GM12878 (cell line): ENCODE results near the gene AHCYL2. TPM values are rescaled to one million over a fixed set of nuclear protein-coding genes. Genes with fewer than 3 reads are reported as not detected.

Source experiments
- ATAC-seq: fragments of 200-7000 bp; cut with Tn5 transposase; 3 replicates; pipeline ENCODE4 v1.9.1; 2020; ENCODE audit warnings: mild to moderate bottlenecking, moderate library complexity
- BruUV-seq: library from RNA; stranded (reverse); fragments of 400-500 nt; replicated peaks from 2 replicates; lab custom pipeline; 2021; lab: Mats Ljungman, UMichigan
- CTCF ChIA-PET: fragments of 300-600 bp; sonication (Branson Sonifier 250); formaldehyde crosslinking; extraction: SDS; loops from one replicate; lab custom pipeline; 2021; ENCODE audit warnings: inconsistent platforms; lab: Yijun Ruan, JAX
- POLR2A ChIA-PET: fragments of 350-600 bp; formaldehyde crosslinking; extraction: SDS; loops from one replicate; lab custom pipeline; 2021; ENCODE audit warnings: inconsistent platforms; lab: Charles Lee
- RAD21 ChIA-PET: fragments of 300-600 bp; sonication (Branson Sonifier 250); formaldehyde crosslinking; loops from one replicate; lab custom pipeline; 2023; ENCODE audit warnings: antibody characterized with exemption; ENCODE audit not compliant: unreplicated experiment; lab: Charles Lee
- SMC1A ChIA-PET: fragments of 300-600 bp; sonication (Branson Sonifier 250); formaldehyde crosslinking; loops from one replicate; lab custom pipeline; 2023; ENCODE audit not compliant: unreplicated experiment, uncharacterized antibody; lab: Charles Lee
- DNase-seq: peaks from one replicate; pipeline ENCODE4 v3.0.0-alpha.2; 2011; ENCODE audit warnings: low read depth, low spot score
- FAIRE-seq: peaks from 3 replicates; lab custom pipeline; 2011; peaks lifted over from hg19 to GRCh38; lab: Jason Lieb, UNC
- H2AFZ ChIP-seq: 2 replicates; pipeline ENCODE4 v1.6.0; 2011; ENCODE audit warnings: low read depth, low read length, control low read depth; ENCODE audit not compliant: control insufficient read depth
- H3K27ac ChIP-seq: 2 replicates; pipeline ENCODE4 v1.5.1; 2011; ENCODE audit warnings: control low read depth; ENCODE audit not compliant: control insufficient read depth, insufficient read depth
- H3K27me3 ChIP-seq, 2 experiments: replicated peaks in 1 of 2; 2 replicates each; pipeline versions ENCODE4 v1.6.0 to v1.6.1; 2011; ENCODE audit warnings: low read length in 1 of 2; ENCODE audit not compliant: control insufficient read depth in 2 of 2, insufficient read depth in 2 of 2
- H3K36me3 ChIP-seq, 2 experiments: 2 replicates each; pipeline ENCODE4 v1.5.1; 2011; ENCODE audit warnings: low read length in 1 of 2; ENCODE audit not compliant: control insufficient read depth in 2 of 2, insufficient read depth in 2 of 2
- H3K4me1 ChIP-seq: 2 replicates; pipeline ENCODE4 v1.6.1; 2011; ENCODE audit warnings: mild to moderate bottlenecking, low read length, moderate library complexity, mixed read lengths; ENCODE audit not compliant: control insufficient read depth, insufficient read depth
- H3K4me2 ChIP-seq: 2 replicates; pipeline ENCODE4 v1.6.0; 2011; ENCODE audit warnings: control low read depth; ENCODE audit not compliant: control insufficient read depth, insufficient read depth
- H3K4me3 ChIP-seq: fragments of 200-600 bp; sonication (generic); 2 replicates; pipeline ENCODE4 v1.5.1; 2016
- H3K79me2 ChIP-seq: 2 replicates; pipeline ENCODE4 v1.6.0; 2011; ENCODE audit warnings: low read length; ENCODE audit not compliant: control insufficient read depth, insufficient read depth
- H3K9ac ChIP-seq: 2 replicates; pipeline ENCODE4 v1.8.0; 2011; ENCODE audit warnings: low read length, control low read depth, mixed read lengths; ENCODE audit not compliant: control insufficient read depth, insufficient read depth
- H3K9me3 ChIP-seq: replicated peaks from 3 replicates; pipeline ENCODE4 v1.5.1; 2011; ENCODE audit warnings: mild to moderate bottlenecking, low read length; ENCODE audit not compliant: control insufficient read depth, insufficient read depth
- H4K20me1 ChIP-seq: 2 replicates; pipeline ENCODE4 v1.6.0; 2011; ENCODE audit not compliant: control insufficient read depth, insufficient read depth
- ATF7 ChIP-seq: fragments of 450-650 bp; IDR thresholded peaks from 2 replicates; pipeline ENCODE4 v1.6.1; 2016; ENCODE audit warnings: low read depth, mild to moderate bottlenecking
- BCL3 ChIP-seq: IDR thresholded peaks from 2 replicates; pipeline ENCODE4 v1.6.1; 2011; ENCODE audit warnings: borderline replicate concordance, low read depth, mild to moderate bottlenecking, moderate library complexity, low read length; ENCODE audit not compliant: insufficient read depth, poor library complexity, severe bottlenecking
- EGR1 ChIP-seq, 2 experiments: IDR thresholded peaks; 1 replicate in 1 of 2; 2 replicates in 1 of 2; pipeline ENCODE4 v1.6.1; 2011 to 2012; ENCODE audit warnings: low read depth in 2 of 2, low read length in 2 of 2, borderline replicate concordance in 1 of 2, mild to moderate bottlenecking in 1 of 2, moderate library complexity in 1 of 2
- JUNB ChIP-seq: IDR thresholded peaks from 2 replicates; pipeline ENCODE4 v1.6.1; 2016; ENCODE audit warnings: antibody characterized with exemption, mild to moderate bottlenecking
- POU2F2 ChIP-seq: IDR thresholded peaks from 3 replicates; pipeline ENCODE4 v1.6.1; 2011; ENCODE audit warnings: low read depth, mild to moderate bottlenecking, low read length, borderline replicate concordance
- RAD51 ChIP-seq: fragments of 450-650 bp; IDR thresholded peaks from 2 replicates; pipeline ENCODE4 v1.6.1; 2016; ENCODE audit warnings: moderate library complexity, mild to moderate bottlenecking, inconsistent platforms
- SMAD1 ChIP-seq: fragments of 450-650 bp; IDR thresholded peaks from 2 replicates; pipeline ENCODE4 v1.6.1; 2018; ENCODE audit warnings: mild to moderate bottlenecking, low read depth; ENCODE audit not compliant: partially characterized antibody
- SUZ12 ChIP-seq: fragments of 200-600 bp; sonication (generic); IDR thresholded peaks from one replicate; pipeline ENCODE4 v1.6.1; 2018; ENCODE audit warnings: antibody characterized with exemption, mild to moderate bottlenecking; ENCODE audit not compliant: unreplicated experiment
- YY1 ChIP-seq: IDR thresholded peaks from 2 replicates; pipeline ENCODE4 v1.6.1; 2011; ENCODE audit warnings: low read depth, mild to moderate bottlenecking, low read length
- ZNF24 ChIP-seq: fragments of 450-650 bp; IDR thresholded peaks from 2 replicates; pipeline ENCODE4 v1.6.1; 2017; ENCODE audit warnings: antibody characterized with exemption, mild to moderate bottlenecking
- ZSCAN29 ChIP-seq: fragments of 450-650 bp; IDR thresholded peaks from 2 replicates; pipeline ENCODE4 v1.6.1; 2017; ENCODE audit warnings: mild to moderate bottlenecking, moderate library complexity
- WGBS: methylation state at CpG from one replicate; pipeline ENCODE4 v1.1.6; 2016; ENCODE audit warnings: low lambda C conversion rate; ENCODE audit not compliant: insufficient replicate concordance, insufficient coverage; ENCODE audit errors: missing lambda C conversion rate; 5-methylcytosine and 5-hydroxymethylcytosine counted together
- in situ Hi-C: fragments of 300-500 bp; cut with MboI; formaldehyde crosslinking; loops from 9 replicates; pipeline ENCODE4 v1.14.3; 2018; ENCODE audit warnings: mixed read lengths
- intact Hi-C: fragments of 100-400 bp; cut with micrococcal nuclease; formaldehyde crosslinking; loops from one replicate; pipeline ENCODE4 v1.14.2; 2022; ENCODE audit not compliant: unreplicated experiment
- polyA plus RNA-seq, 11 experiments: library from polyadenylated mRNA; depleted of rRNA in 4 of 11; unstranded in 6 of 11; stranded (reverse) in 5 of 11; fragments of >200 nt; fragmentation: Nextera tagmentation in 4 of 11; fragmentation: Illumina TruSeq in 1 of 11; extraction: Ambion mirVana in 4 of 11; extraction: Trizol in 1 of 11; gene quantifications; 1 replicate in 1 of 11; 2 replicates in 10 of 11; pipeline versions ENCODE4 v1.2.1 to v1.2.3, GENCODE V29; 2011 to 2016; ENCODE audit warnings: inconsistent platforms in 2 of 11, missing spikeins in 2 of 11, low read depth in 1 of 11
- total RNA-seq, 4 experiments: library from RNA; depleted of rRNA in 3 of 4; stranded (reverse); fragments of >200 nt in 3 of 4; fragmentation: Illumina TruSeq in 1 of 4; extraction: Trizol in 1 of 4; gene quantifications; 2 replicates each; pipeline versions ENCODE4 v1.2.1 to v1.2.3, GENCODE V29; 2013 to 2021
- TF ChIP-seq, protein P1 (sequence below): fragments of 450-650 bp; IDR thresholded peaks from 2 replicates; pipeline ENCODE4 v1.6.1; 2018; ENCODE audit warnings: mild to moderate bottlenecking, low read depth, moderate library complexity; ENCODE audit not compliant: partially characterized antibody
- TF ChIP-seq, protein P2 (sequence below): fragments of 450-650 bp; IDR thresholded peaks from 2 replicates; pipeline ENCODE4 v1.6.1; 2017; ENCODE audit warnings: antibody characterized with exemption, mild to moderate bottlenecking, moderate library complexity
- TF ChIP-seq, protein P3 (sequence below): IDR thresholded peaks from 2 replicates; pipeline ENCODE4 v1.6.1; 2011; ENCODE audit warnings: low read depth, mild to moderate bottlenecking, low read length, moderate library complexity, borderline replicate concordance; ENCODE audit errors: extremely low read depth

Gene AHCYL2
- total and polyA plus RNA-seq, 10 of the 15 experiments (the other 5 are each of a cell fraction or from before 2014, with no cell fraction given): 1.7 to 29.1 (median 5.4) TPM

GRCh38 chr7:129307592-129307991 is 82.8 kb downstream of the AHCYL2 start:
- Histone ChIP-seq H3K27me3 (no peaks in the 10 kb centered on the region), H3K4me3 (no peak overlapping the region), H3K4me2 (no peak overlapping the region), H3K79me2 (no peaks in the 10 kb centered on the region), H2AFZ (no peak overlapping the region), H3K9me3 (no peaks in the 10 kb centered on the region; the same call in 2 of the 3 replicates), H3K27ac (no peak overlapping the region), H4K20me1 (no peaks in the 10 kb centered on the region), H3K9ac (no peak overlapping the region), H3K36me3 (no peaks in the 10 kb centered on the region), H3K4me1 (no peaks in the 10 kb centered on the region)
- RAD21 ChIA-PET: no interaction called here
- no peak for DNase-seq
- intact Hi-C loops: no loop called here
- ATAC-seq: no peak
- BruUV-seq: no TSS peak
- WGBS: 96% methylated on average over 3 of the region's 3 CpGs
- POLR2A ChIA-PET: no interaction called here
- CTCF ChIA-PET: interaction anchor here (1.1 to 1.6 kb wide), 2 partner anchors 10 to 90 kb away, joined by 5 to 6 read pairs; no protein-coding TSS in a partner anchor
- in situ Hi-C loops: no loop called here
- no peak for FAIRE-seq
- SMC1A ChIA-PET: interaction anchor here (1.5 kb wide), 1 partner anchor 89 kb away, joined by 6 read pairs; no protein-coding TSS in a partner anchor
- TF ChIP-seq EGR1 (IDR thresholded peaks at IDR 0.05; ENCODE audit: borderline replicate concordance in 1 of 2, low read depth in 2 of 2, low read length in 2 of 2) (no peak), JUNB (no peak), POU2F2 (no peak), YY1 (no peak), ZNF24 (no peak), SMAD1 (no peak), ZSCAN29 (no peak), BCL3 (no peak), ATF7 (no peak), SUZ12 (no peak), RAD51 (no peak)
- TF ChIP-seq, protein P1, sequence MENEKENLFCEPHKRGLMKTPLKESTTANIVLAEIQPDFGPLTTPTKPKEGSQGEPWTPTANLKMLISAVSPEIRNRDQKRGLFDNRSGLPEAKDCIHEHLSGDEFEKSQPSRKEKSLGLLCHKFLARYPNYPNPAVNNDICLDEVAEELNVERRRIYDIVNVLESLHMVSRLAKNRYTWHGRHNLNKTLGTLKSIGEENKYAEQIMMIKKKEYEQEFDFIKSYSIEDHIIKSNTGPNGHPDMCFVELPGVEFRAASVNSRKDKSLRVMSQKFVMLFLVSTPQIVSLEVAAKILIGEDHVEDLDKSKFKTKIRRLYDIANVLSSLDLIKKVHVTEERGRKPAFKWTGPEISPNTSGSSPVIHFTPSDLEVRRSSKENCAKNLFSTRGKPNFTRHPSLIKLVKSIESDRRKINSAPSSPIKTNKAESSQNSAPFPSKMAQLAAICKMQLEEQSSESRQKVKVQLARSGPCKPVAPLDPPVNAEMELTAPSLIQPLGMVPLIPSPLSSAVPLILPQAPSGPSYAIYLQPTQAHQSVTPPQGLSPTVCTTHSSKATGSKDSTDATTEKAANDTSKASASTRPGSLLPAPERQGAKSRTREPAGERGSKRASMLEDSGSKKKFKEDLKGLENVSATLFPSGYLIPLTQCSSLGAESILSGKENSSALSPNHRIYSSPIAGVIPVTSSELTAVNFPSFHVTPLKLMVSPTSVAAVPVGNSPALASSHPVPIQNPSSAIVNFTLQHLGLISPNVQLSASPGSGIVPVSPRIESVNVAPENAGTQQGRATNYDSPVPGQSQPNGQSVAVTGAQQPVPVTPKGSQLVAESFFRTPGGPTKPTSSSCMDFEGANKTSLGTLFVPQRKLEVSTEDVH: no peak
- TF ChIP-seq, protein P2, sequence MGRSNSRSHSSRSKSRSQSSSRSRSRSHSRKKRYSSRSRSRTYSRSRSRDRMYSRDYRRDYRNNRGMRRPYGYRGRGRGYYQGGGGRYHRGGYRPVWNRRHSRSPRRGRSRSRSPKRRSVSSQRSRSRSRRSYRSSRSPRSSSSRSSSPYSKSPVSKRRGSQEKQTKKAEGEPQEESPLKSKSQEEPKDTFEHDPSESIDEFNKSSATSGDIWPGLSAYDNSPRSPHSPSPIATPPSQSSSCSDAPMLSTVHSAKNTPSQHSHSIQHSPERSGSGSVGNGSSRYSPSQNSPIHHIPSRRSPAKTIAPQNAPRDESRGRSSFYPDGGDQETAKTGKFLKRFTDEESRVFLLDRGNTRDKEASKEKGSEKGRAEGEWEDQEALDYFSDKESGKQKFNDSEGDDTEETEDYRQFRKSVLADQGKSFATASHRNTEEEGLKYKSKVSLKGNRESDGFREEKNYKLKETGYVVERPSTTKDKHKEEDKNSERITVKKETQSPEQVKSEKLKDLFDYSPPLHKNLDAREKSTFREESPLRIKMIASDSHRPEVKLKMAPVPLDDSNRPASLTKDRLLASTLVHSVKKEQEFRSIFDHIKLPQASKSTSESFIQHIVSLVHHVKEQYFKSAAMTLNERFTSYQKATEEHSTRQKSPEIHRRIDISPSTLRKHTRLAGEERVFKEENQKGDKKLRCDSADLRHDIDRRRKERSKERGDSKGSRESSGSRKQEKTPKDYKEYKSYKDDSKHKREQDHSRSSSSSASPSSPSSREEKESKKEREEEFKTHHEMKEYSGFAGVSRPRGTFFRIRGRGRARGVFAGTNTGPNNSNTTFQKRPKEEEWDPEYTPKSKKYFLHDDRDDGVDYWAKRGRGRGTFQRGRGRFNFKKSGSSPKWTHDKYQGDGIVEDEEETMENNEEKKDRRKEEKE: no peak
- TF ChIP-seq, protein P3, sequence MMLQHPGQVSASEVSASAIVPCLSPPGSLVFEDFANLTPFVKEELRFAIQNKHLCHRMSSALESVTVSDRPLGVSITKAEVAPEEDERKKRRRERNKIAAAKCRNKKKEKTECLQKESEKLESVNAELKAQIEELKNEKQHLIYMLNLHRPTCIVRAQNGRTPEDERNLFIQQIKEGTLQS: no peak
